ENCODE measurements around the gene COPS4.
A peak's percentile ranks its signal among the peaks of the same experiment; 100 is the strongest.

Gene COPS4

GRCh38 chr4:83096397-83096796 lies 61.4 kb downstream of the COPS4 start:
- H2BK12ac ChIP-seq (ENCODE audit: low read length in 2 of 2) = no peak overlapping the region
- no peak overlapping the region for H3K18ac ChIP-seq (ENCODE audit: low read depth in 1 of 2, low read length in 2 of 2)
- H3K27me3 ChIP-seq (ENCODE audit: control insufficient read depth in 1 of 2, insufficient read depth in 1 of 2, low read length in 2 of 2) = peaks cover 0 to 13% of the 10 kb centered on the region in 2 experiments
- H3K36me3 ChIP-seq (ENCODE audit: control insufficient read depth in 1 of 2, insufficient read depth in 2 of 2, low read depth in 1 of 2, low read length in 2 of 2) = no peaks in the 10 kb centered on the region
- no peaks in the 10 kb centered on the region for H3K79me1 ChIP-seq (replicated peaks; ENCODE audit: low read length, poor library complexity, severe bottlenecking)
- H2AK5ac ChIP-seq (ENCODE audit: low read length, severe bottlenecking) = no peak overlapping the region
- H3K4me1 ChIP-seq (ENCODE audit: control insufficient read depth, insufficient read depth, low read depth, low read length) = peaks cover 1% of the 10 kb centered on the region
- H2BK5ac ChIP-seq (ENCODE audit: low read depth, low read length, poor library complexity, severe bottlenecking) = no peak overlapping the region
- no peak overlapping the region for H4K8ac ChIP-seq (ENCODE audit: low read length)
- H3K4ac ChIP-seq (ENCODE audit: low read depth in 1 of 2, low read length in 2 of 2) = no peak overlapping the region
- no peak overlapping the region for H2AFZ ChIP-seq (ENCODE audit: low read depth, low read length)
- H3K4me3 ChIP-seq (ENCODE audit: insufficient read depth in 1 of 2, low read depth in 1 of 2, low read length in 2 of 2) = no peak overlapping the region
- no peak overlapping the region for H4K91ac ChIP-seq (ENCODE audit: low read length)
- no peak overlapping the region for H3K4me2 ChIP-seq (ENCODE audit: low read length, poor library complexity, severe bottlenecking)
- H2BK120ac ChIP-seq (ENCODE audit: low read depth, low read length) = no peak overlapping the region
- WGBS = no CpG with 5 or more reads among the region's 2 CpGs
- no peak overlapping the region for H3K23ac ChIP-seq (ENCODE audit: low read length in 2 of 2)
- no peak overlapping the region for H3K14ac ChIP-seq (ENCODE audit: low read length in 2 of 2)
- DNase-seq = no peak
- no peak overlapping the region for H3K27ac ChIP-seq (ENCODE audit: low read length, poor library complexity, severe bottlenecking)
- no peak overlapping the region for H2BK15ac ChIP-seq (ENCODE audit: low read depth, poor library complexity, severe bottlenecking)
- no peaks in the 10 kb centered on the region for H3K9me3 ChIP-seq (ENCODE audit: control insufficient read depth, low read length)
- no peak overlapping the region for H3K9ac ChIP-seq (ENCODE audit: low read length)

GRCh38 chr4:83104991-83105390 lies 70.0 kb downstream of the COPS4 start:
- Histone ChIP-seq H3K36me3 (ENCODE audit: control insufficient read depth in 1 of 2, insufficient read depth in 2 of 2, low read depth in 1 of 2, low read length in 2 of 2) (no peaks in the 10 kb centered on the region), H3K27ac (ENCODE audit: low read length, poor library complexity, severe bottlenecking) (no peak overlapping the region), H2AK5ac (ENCODE audit: low read length, severe bottlenecking) (no peak overlapping the region), H3K4me2 (ENCODE audit: low read length, poor library complexity, severe bottlenecking) (no peak overlapping the region), H2BK15ac (ENCODE audit: low read depth, poor library complexity, severe bottlenecking) (no peak overlapping the region), H2BK5ac (ENCODE audit: low read depth, low read length, poor library complexity, severe bottlenecking) (no peak overlapping the region), H3K27me3 (ENCODE audit: control insufficient read depth in 1 of 2, insufficient read depth in 1 of 2, low read length in 2 of 2) (peaks cover 0 to 9% of the 10 kb centered on the region in 2 experiments), H3K4me3 (ENCODE audit: insufficient read depth in 1 of 2, low read depth in 1 of 2, low read length in 2 of 2) (no peak overlapping the region), H3K9ac (ENCODE audit: low read length) (no peak overlapping the region), H3K4me1 (ENCODE audit: control insufficient read depth, insufficient read depth, low read depth, low read length) (no peaks in the 10 kb centered on the region), H3K4ac (ENCODE audit: low read depth in 1 of 2, low read length in 2 of 2) (no peak overlapping the region), H2BK12ac (ENCODE audit: low read length in 2 of 2) (no peak overlapping the region), H2AFZ (ENCODE audit: low read depth, low read length) (no peak overlapping the region), H3K14ac (ENCODE audit: low read length in 2 of 2) (no peak overlapping the region), H2BK120ac (ENCODE audit: low read depth, low read length) (no peak overlapping the region), H3K23ac (ENCODE audit: low read length in 2 of 2) (no peak overlapping the region), H4K8ac (ENCODE audit: low read length) (no peak overlapping the region), H3K9me3 (ENCODE audit: control insufficient read depth, low read length) (no peaks in the 10 kb centered on the region), H3K79me1 (replicated peaks; ENCODE audit: low read length, poor library complexity, severe bottlenecking) (no peaks in the 10 kb centered on the region), H3K18ac (ENCODE audit: low read depth in 1 of 2, low read length in 2 of 2) (no peak overlapping the region), H4K91ac (ENCODE audit: low read length) (no peak overlapping the region)
- WGBS = 97% methylated on average over 7 of the region's 7 CpGs
- DNase-seq = no peak

GRCh38 chr4:83107631-83108030 lies 72.6 kb downstream of the COPS4 start:
- H3K27me3 ChIP-seq (ENCODE audit: control insufficient read depth in 1 of 2, insufficient read depth in 1 of 2, low read length in 2 of 2) = peaks cover 0 to 9% of the 10 kb centered on the region in 2 experiments
- no peaks in the 10 kb centered on the region for H3K79me1 ChIP-seq (replicated peaks; ENCODE audit: low read length, poor library complexity, severe bottlenecking)
- no peak overlapping the region for H3K18ac ChIP-seq (ENCODE audit: low read depth in 1 of 2, low read length in 2 of 2)
- WGBS = 98% methylated on average over 9 of the region's 9 CpGs
- H2BK15ac ChIP-seq (ENCODE audit: low read depth, poor library complexity, severe bottlenecking) = no peak overlapping the region
- H3K4ac ChIP-seq (ENCODE audit: low read depth in 1 of 2, low read length in 2 of 2) = no peak overlapping the region
- no peak overlapping the region for H3K4me2 ChIP-seq (ENCODE audit: low read length, poor library complexity, severe bottlenecking)
- no peaks in the 10 kb centered on the region for H3K9me3 ChIP-seq (ENCODE audit: control insufficient read depth, low read length)
- H3K4me3 ChIP-seq (ENCODE audit: insufficient read depth in 1 of 2, low read depth in 1 of 2, low read length in 2 of 2) = no peak overlapping the region
- no peak overlapping the region for H2AK5ac ChIP-seq (ENCODE audit: low read length, severe bottlenecking)
- no peak for DNase-seq
- no peak overlapping the region for H2BK5ac ChIP-seq (ENCODE audit: low read depth, low read length, poor library complexity, severe bottlenecking)
- no peak overlapping the region for H3K27ac ChIP-seq (ENCODE audit: low read length, poor library complexity, severe bottlenecking)
- no peak overlapping the region for H2BK12ac ChIP-seq (ENCODE audit: low read length in 2 of 2)
- no peak overlapping the region for H3K9ac ChIP-seq (ENCODE audit: low read length)
- no peak overlapping the region for H2AFZ ChIP-seq (ENCODE audit: low read depth, low read length)
- no peaks in the 10 kb centered on the region for H3K4me1 ChIP-seq (ENCODE audit: control insufficient read depth, insufficient read depth, low read depth, low read length)
- H4K91ac ChIP-seq (ENCODE audit: low read length) = no peak overlapping the region
- no peak overlapping the region for H3K23ac ChIP-seq (ENCODE audit: low read length in 2 of 2)
- no peak overlapping the region for H3K14ac ChIP-seq (ENCODE audit: low read length in 2 of 2)
- no peaks in the 10 kb centered on the region for H3K36me3 ChIP-seq (ENCODE audit: control insufficient read depth in 1 of 2, insufficient read depth in 2 of 2, low read depth in 1 of 2, low read length in 2 of 2)
- H2BK120ac ChIP-seq (ENCODE audit: low read depth, low read length) = no peak overlapping the region
- no peak overlapping the region for H4K8ac ChIP-seq (ENCODE audit: low read length)

- no peak overlapping the region for H3K9ac ChIP-seq (ENCODE audit: low read length)
- peaks cover 0 to 9% of the 10 kb centered on the region in 2 experiments for H3K27me3 ChIP-seq (ENCODE audit: control insufficient read depth in 1 of 2, insufficient read depth in 1 of 2, low read length in 2 of 2)
- H4K8ac ChIP-seq (ENCODE audit: low read length) = no peak overlapping the region
- H3K79me1 ChIP-seq (replicated peaks; ENCODE audit: low read length, poor library complexity, severe bottlenecking) = no peaks in the 10 kb centered on the region
- no peak overlapping the region for H3K14ac ChIP-seq (ENCODE audit: low read length in 2 of 2)
- no peak overlapping the region for H3K23ac ChIP-seq (ENCODE audit: low read length in 2 of 2)
- no peak overlapping the region for H3K27ac ChIP-seq (ENCODE audit: low read length, poor library complexity, severe bottlenecking)
- H2BK15ac ChIP-seq (ENCODE audit: low read depth, poor library complexity, severe bottlenecking) = peak overlapping the region; percentile 3
- WGBS = 88% methylated on average over 18 of the region's 26 CpGs
- H2BK12ac ChIP-seq (ENCODE audit: low read length in 2 of 2) = no peak overlapping the region
- H3K4me3 ChIP-seq (ENCODE audit: insufficient read depth in 1 of 2, low read depth in 1 of 2, low read length in 2 of 2) = no peak overlapping the region
- H3K4me1 ChIP-seq (ENCODE audit: control insufficient read depth, insufficient read depth, low read depth, low read length) = peaks cover 3% of the 10 kb centered on the region
- no peak overlapping the region for H2AK5ac ChIP-seq (ENCODE audit: low read length, severe bottlenecking)
- H2BK120ac ChIP-seq (ENCODE audit: low read depth, low read length) = no peak overlapping the region
- no peak overlapping the region for H2AFZ ChIP-seq (ENCODE audit: low read depth, low read length)
- DNase-seq = no peak
- H4K91ac ChIP-seq (ENCODE audit: low read length) = no peak overlapping the region
- no peak overlapping the region for H3K4me2 ChIP-seq (ENCODE audit: low read length, poor library complexity, severe bottlenecking)
- H3K4ac ChIP-seq (ENCODE audit: low read depth in 1 of 2, low read length in 2 of 2) = no peak overlapping the region
- no peak overlapping the region for H3K18ac ChIP-seq (ENCODE audit: low read depth in 1 of 2, low read length in 2 of 2)
- H2BK5ac ChIP-seq (ENCODE audit: low read depth, low read length, poor library complexity, severe bottlenecking) = no peak overlapping the region
- no peaks in the 10 kb centered on the region for H3K9me3 ChIP-seq (ENCODE audit: control insufficient read depth, low read length)
- no peaks in the 10 kb centered on the region for H3K36me3 ChIP-seq (ENCODE audit: control insufficient read depth in 1 of 2, insufficient read depth in 2 of 2, low read depth in 1 of 2, low read length in 2 of 2)
These were observed 73.3 kb downstream of the COPS4 start for GRCh38 chr4:83108101-83108861.
